ENCODE results near the gene PRPF18. TPM values are rescaled to one million over a fixed set of nuclear protein-coding genes. Genes with fewer than 3 reads are reported as not detected.

The PRPF18 gene
- total RNA-seq, 4 donors from 2014 or later: 19.8 to 42.4 (median 32.3) TPM

DNA sequence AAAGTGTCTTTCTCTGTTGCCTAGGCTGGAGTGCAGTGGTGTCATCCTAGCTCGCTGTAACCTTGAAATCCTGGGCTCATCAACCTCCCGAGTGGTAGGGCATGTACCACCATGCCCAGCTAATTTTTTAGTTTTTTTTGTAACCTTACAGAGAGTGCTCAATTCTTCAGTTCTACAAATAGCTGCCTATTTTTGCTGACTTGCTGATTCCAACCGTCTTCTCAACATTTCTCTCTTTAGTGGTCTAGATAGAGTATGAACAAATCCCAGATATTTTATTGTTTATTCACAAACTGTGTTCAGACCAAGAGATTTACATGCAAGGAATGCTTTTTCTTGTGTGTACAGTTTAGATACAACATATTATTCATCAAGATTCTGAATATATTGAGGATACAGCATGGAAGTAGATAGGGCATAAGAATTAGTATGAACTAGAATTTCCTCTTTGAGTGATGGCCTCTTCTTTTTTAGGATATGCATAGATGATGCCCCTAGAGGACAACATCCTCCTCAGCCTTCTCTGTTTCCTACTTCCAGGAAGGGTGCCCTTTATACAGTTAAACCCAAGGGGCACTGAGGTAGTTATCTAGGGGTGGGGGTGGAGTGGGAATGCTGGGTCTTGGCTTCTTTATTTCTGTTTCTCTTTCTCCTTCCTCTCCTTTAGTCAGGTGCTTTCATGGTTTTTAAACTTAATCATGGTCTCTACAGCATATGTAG lies 26.0 kb downstream of the PRPF18 start:
- Histone ChIP-seq H3K27me3 (no peaks in the 10 kb centered on the region), H3K27ac (no peak overlapping the region), H3K4me1 (peaks cover 0 to 6% (median 0%) of the 10 kb centered on the region in 4 donors), H3K4me3 (no peak overlapping the region), H3K9me3 (no peaks in the 10 kb centered on the region), H3K36me3 (peaks cover 0 to 48% (median 16%) of the 10 kb centered on the region in 4 donors)
- 86 to 90% methylated on average over 1 to 3 of the region's 3 CpGs for WGBS, 2 donors (ENCODE audit: low coverage in 1 of 2)
- intact Hi-C loops (cut with DNase I; ENCODE audit: low total_unique reads): no loop called here
- no peak for TF ChIP-seq EP300 (IDR thresholded peaks at IDR 0.05; ENCODE audit: low read depth)
- in situ Hi-C loops (cut with MboI; ENCODE audit: low pct_ligation_motif_present in 1 of 4, low pct_unique_long_range_greater_than_20kb in 1 of 4, low sequenced_read_pairs in 3 of 4): no loop called here
- no peak for DNase-seq

DNA sequence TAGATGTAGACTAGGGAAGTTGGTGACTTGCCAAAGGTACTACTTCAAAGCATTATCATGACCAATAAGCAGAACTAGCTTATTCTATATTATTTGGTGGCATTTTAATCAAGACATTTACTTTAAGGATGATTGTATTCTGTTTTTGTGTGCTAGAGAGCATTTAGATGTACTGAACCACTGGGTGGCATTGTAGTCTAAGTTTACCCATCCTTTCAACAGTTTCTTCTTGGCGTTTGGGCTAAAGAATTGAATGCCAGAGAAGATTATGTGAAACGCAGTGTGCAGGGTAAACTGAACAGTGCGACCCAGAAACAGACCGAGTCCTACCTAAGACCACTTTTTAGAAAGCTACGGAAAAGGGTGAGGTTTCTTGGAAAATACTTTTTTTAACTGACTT lies 26.8 kb downstream of the PRPF18 start:
- TF ChIP-seq POLR2AphosphoS5 (IDR thresholded peaks at IDR 0.05): no peak
- TF ChIP-seq, protein P1, sequence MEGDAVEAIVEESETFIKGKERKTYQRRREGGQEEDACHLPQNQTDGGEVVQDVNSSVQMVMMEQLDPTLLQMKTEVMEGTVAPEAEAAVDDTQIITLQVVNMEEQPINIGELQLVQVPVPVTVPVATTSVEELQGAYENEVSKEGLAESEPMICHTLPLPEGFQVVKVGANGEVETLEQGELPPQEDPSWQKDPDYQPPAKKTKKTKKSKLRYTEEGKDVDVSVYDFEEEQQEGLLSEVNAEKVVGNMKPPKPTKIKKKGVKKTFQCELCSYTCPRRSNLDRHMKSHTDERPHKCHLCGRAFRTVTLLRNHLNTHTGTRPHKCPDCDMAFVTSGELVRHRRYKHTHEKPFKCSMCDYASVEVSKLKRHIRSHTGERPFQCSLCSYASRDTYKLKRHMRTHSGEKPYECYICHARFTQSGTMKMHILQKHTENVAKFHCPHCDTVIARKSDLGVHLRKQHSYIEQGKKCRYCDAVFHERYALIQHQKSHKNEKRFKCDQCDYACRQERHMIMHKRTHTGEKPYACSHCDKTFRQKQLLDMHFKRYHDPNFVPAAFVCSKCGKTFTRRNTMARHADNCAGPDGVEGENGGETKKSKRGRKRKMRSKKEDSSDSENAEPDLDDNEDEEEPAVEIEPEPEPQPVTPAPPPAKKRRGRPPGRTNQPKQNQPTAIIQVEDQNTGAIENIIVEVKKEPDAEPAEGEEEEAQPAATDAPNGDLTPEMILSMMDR (IDR thresholded peaks at IDR 0.05): peak in 1 of 5 experiments; percentile 13
- no peak for DNase-seq
- H3K27ac ChIP-seq: no peak overlapping the region
- 59 to 79% methylated on average over 5 of the region's 5 CpGs for WGBS, 2 donors (ENCODE audit: low coverage in 1 of 2)
- intact Hi-C loops (cut with DNase I; ENCODE audit: low total_unique reads): no loop called here
- no peak overlapping the region for H3K4me3 ChIP-seq
- in situ Hi-C loops (cut with MboI; ENCODE audit: low pct_ligation_motif_present in 1 of 4, low pct_unique_long_range_greater_than_20kb in 1 of 4, low sequenced_read_pairs in 3 of 4): no loop called here
- no peaks in the 10 kb centered on the region for H3K9me3 ChIP-seq
- H3K4me1 ChIP-seq: peaks cover 0 to 6% (median 0%) of the 10 kb centered on the region in 4 donors
- no peaks in the 10 kb centered on the region for H3K27me3 ChIP-seq
- H3K36me3 ChIP-seq: peaks cover 0 to 47% (median 16%) of the 10 kb centered on the region in 4 donors

DNA sequence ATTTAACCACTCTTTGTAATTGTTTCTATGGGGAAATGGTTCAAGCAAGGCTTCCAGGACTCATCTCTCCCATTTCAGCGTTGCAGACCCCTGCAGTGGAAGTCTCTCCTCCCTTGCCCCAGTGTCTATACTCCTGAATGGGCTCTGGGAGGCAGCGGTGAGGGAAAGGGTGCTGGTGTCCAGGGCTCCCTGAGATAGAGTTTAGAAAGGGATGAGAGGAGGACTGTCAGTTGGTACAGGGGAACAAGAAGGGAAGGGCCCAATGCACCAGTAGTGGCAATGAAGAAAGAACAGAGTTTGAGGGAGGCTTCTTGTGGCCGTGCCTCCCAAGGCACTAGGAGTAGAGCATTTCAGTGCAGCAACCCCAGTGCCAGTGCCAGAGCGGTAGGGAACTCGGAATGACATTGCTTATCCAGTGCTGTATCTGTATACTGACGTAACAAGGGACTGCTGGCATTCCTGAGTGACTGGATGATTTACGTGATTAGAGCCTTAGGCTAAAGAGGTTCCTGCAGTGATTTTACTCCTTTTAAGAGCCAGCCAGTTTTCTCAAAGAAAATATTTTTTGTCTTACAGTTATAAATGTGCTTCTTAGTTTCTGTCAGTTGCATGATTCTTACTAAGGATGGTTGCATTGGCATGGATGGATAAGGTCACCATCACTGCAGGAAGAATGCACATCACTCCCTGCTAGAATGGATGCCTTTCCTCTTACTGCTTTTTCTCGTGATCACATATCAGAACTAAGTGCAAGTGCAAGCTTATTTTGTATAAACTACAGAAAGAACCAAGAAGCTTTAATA lies 28.0 kb downstream of the PRPF18 start:
- TF ChIP-seq, protein P1 (IDR thresholded peaks at IDR 0.05): no peak
- TF ChIP-seq EP300 (IDR thresholded peaks at IDR 0.05; ENCODE audit: low read depth) (no peak), POLR2A (IDR thresholded peaks at IDR 0.05) (no peak), POLR2AphosphoS5 (IDR thresholded peaks at IDR 0.05) (no peak)
- Histone ChIP-seq H3K9me3 (no peaks in the 10 kb centered on the region), H3K27me3 (no peaks in the 10 kb centered on the region), H3K4me1 (peaks cover 0 to 6% (median 0%) of the 10 kb centered on the region in 4 donors), H3K4me3 (no peak overlapping the region), H3K27ac (peak overlapping the region in 1 of 4 donors; percentile 37), H3K36me3 (peaks cover 0 to 51% (median 16%) of the 10 kb centered on the region in 4 donors)
- DNase-seq: no peak
- intact Hi-C loops (cut with DNase I; ENCODE audit: low total_unique reads) (loop anchor here (2.0 kb wide), 1 partner anchor 168 kb away; no protein-coding TSS in a partner anchor), in situ Hi-C loops (cut with MboI; ENCODE audit: low pct_ligation_motif_present in 1 of 4, low pct_unique_long_range_greater_than_20kb in 1 of 4, low sequenced_read_pairs in 3 of 4) (no loop called here)
- 75 to 90% methylated on average over 6 to 8 of the region's 8 CpGs for WGBS, 2 donors (ENCODE audit: low coverage in 1 of 2)

DNA sequence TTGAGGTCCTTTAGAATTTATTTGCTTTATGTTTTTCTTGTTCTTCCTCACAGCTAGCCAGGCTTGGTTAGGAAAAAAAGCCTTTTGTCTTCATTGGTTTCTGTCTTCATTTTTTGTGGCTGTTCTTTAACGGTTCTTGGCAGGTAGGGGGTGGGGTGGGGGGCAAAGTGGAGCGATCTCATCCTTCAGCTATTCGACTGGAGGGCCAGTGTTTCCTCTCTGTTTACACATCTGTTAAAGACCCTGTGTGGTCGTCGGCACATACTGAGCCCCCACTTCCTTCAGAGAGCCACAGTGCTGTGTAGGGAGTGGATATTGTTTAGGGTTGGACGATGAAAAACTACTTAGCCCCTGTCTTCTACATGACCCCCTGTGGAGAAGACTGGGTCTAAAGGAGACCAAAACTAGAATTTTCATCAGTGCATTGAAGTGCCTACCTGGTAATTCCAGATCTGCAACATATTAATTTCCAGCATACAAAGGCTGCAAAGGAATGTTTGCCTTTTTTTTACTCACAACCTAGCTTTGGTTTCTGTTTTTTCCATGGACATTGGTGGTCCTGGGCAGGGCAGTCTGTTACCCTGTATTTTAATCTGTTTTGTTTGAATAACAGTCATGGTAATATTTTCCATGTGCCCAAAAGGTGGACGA lies 29.0 kb downstream of the PRPF18 start:
- TF ChIP-seq POLR2A (IDR thresholded peaks at IDR 0.05): no peak
- TF ChIP-seq, protein P1 (IDR thresholded peaks at IDR 0.05): no peak
- TF ChIP-seq POLR2AphosphoS5 (IDR thresholded peaks at IDR 0.05): no peak
- no peak for TF ChIP-seq EP300 (IDR thresholded peaks at IDR 0.05; ENCODE audit: low read depth)
- no peak for DNase-seq
- Histone ChIP-seq H3K9me3 (no peaks in the 10 kb centered on the region), H3K4me3 (no peak overlapping the region), H3K36me3 (peaks cover 0 to 41% (median 11%) of the 10 kb centered on the region in 4 donors), H3K27me3 (no peaks in the 10 kb centered on the region), H3K4me1 (peaks cover 0 to 6% (median 0%) of the 10 kb centered on the region in 4 donors), H3K27ac (no peak overlapping the region)
- intact Hi-C loops (cut with DNase I; ENCODE audit: low total_unique reads) (loop anchor here (2.0 kb wide), 1 partner anchor 167 kb away; no protein-coding TSS in a partner anchor), in situ Hi-C loops (cut with MboI; ENCODE audit: low pct_ligation_motif_present in 1 of 4, low pct_unique_long_range_greater_than_20kb in 1 of 4, low sequenced_read_pairs in 3 of 4) (no loop called here)
- WGBS, 2 donors (ENCODE audit: low coverage in 1 of 2): 60 to 70% methylated on average over 3 to 7 of the region's 7 CpGs
